ENCODE results near the gene TSPAN5. TPM values are rescaled to one million over a fixed set of nuclear protein-coding genes. Genes with fewer than 3 reads are reported as not detected.

TSPAN5 gene
- total RNA-seq, 2 donors from 2014 or later, result 7.4 to 11.8 TPM

DNA sequence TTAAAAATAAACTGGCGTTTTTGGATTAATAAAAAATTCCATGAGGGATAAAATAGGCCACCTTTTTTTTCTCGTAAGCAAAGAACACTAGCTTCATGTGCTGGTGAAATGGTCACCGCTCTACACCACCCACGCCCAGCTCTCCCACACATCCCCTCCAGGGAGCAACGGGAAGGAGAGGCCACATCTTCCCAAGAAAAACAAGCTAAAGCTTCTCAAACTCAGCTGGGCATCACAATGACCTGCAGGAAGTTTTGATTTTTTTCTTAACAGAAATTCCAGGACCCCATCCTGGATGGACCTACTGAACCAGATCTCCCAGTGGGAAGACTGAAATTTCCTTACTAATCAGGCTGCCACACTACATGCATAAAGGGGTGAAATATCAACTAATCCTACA, 9.8 kb downstream of the TSPAN5 start:
- Mint-ChIP-seq H3K27me3 (ENCODE audit: insufficient read depth) (no peaks in the 10 kb centered on the region), H3K4me3 (no peak overlapping the region), H3K36me3 (ENCODE audit: low read depth) (peaks cover 11% of the 10 kb centered on the region), H3K9me3 (peaks cover 17% of the 10 kb centered on the region), H3K27ac (no peak overlapping the region), H3K4me1 (peaks cover 8% of the 10 kb centered on the region)
- Histone ChIP-seq H3K36me3 (ENCODE audit: control insufficient read depth, insufficient read depth, low read length) (no peaks in the 10 kb centered on the region), H3K4me3 (ENCODE audit: low read length) (no peak overlapping the region), H3K9ac (ENCODE audit: extremely low read depth, low read length, poor library complexity, severe bottlenecking) (no peak overlapping the region), H3K9me3 (ENCODE audit: control insufficient read depth, low read length) (no peaks in the 10 kb centered on the region), H3K27ac (ENCODE audit: low read depth, low read length) (no peak overlapping the region), H3K4me1 (ENCODE audit: control insufficient read depth, insufficient read depth, low read length) (no peaks in the 10 kb centered on the region), H3K27me3 (ENCODE audit: control insufficient read depth, insufficient read depth, low read length, poor library complexity, severe bottlenecking) (no peaks in the 10 kb centered on the region)
- TF ChIP-seq, protein P1, sequence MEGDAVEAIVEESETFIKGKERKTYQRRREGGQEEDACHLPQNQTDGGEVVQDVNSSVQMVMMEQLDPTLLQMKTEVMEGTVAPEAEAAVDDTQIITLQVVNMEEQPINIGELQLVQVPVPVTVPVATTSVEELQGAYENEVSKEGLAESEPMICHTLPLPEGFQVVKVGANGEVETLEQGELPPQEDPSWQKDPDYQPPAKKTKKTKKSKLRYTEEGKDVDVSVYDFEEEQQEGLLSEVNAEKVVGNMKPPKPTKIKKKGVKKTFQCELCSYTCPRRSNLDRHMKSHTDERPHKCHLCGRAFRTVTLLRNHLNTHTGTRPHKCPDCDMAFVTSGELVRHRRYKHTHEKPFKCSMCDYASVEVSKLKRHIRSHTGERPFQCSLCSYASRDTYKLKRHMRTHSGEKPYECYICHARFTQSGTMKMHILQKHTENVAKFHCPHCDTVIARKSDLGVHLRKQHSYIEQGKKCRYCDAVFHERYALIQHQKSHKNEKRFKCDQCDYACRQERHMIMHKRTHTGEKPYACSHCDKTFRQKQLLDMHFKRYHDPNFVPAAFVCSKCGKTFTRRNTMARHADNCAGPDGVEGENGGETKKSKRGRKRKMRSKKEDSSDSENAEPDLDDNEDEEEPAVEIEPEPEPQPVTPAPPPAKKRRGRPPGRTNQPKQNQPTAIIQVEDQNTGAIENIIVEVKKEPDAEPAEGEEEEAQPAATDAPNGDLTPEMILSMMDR (conservative IDR thresholded peaks at IDR 0.05), result no peak
- DNase-seq, result no peak
- 92 to 93% methylated on average over 5 of the region's 5 CpGs for WGBS, 2 experiments (ENCODE audit: insufficient coverage in 1 of 2, insufficient read length in 1 of 2)

DNA sequence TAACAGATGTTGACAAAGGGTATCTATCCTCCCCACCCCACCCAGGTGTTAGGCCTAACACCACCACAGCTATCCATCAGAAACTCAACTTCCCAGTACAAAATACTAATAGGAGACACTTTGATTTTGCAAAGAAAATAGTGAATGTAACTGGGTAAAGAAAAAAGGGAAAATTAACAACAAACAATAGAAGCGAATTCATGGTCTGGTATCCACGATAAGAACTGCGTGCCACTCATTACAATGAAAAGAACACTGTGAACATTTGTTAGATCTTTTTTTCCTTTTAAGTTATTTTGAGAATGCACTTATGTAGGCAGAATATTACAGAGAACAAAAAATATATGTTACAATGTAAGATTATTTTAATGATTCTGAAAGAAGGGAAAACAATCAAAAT, 12.0 kb downstream of the TSPAN5 start:
- WGBS, 2 experiments (ENCODE audit: insufficient coverage in 1 of 2, insufficient read length in 1 of 2), result 100% methylated on average over 3 of the region's 3 CpGs; no CpG with 5 or more reads in 1 of the 2 experiments
- no peak overlapping the region for H3K27ac ChIP-seq (ENCODE audit: low read depth, low read length)
- Mint-ChIP-seq H3K27me3 (ENCODE audit: insufficient read depth) (no peaks in the 10 kb centered on the region), H3K9me3 (peaks cover 15% of the 10 kb centered on the region), H3K4me3 (no peak overlapping the region), H3K27ac (no peak overlapping the region), H3K4me1 (peaks cover 8% of the 10 kb centered on the region), H3K36me3 (ENCODE audit: low read depth) (peaks cover 10% of the 10 kb centered on the region)
- H3K4me1 ChIP-seq (ENCODE audit: control insufficient read depth, insufficient read depth, low read length), result no peaks in the 10 kb centered on the region
- TF ChIP-seq, protein P1 (conservative IDR thresholded peaks at IDR 0.05), result no peak
- H3K36me3 ChIP-seq (ENCODE audit: control insufficient read depth, insufficient read depth, low read length), result no peaks in the 10 kb centered on the region
- H3K9me3 ChIP-seq (ENCODE audit: control insufficient read depth, low read length), result no peaks in the 10 kb centered on the region
- H3K9ac ChIP-seq (ENCODE audit: extremely low read depth, low read length, poor library complexity, severe bottlenecking), result no peak overlapping the region
- no peak overlapping the region for H3K4me3 ChIP-seq (ENCODE audit: low read length)
- H3K27me3 ChIP-seq (ENCODE audit: control insufficient read depth, insufficient read depth, low read length, poor library complexity, severe bottlenecking), result no peaks in the 10 kb centered on the region
- DNase-seq, result no peak

DNA sequence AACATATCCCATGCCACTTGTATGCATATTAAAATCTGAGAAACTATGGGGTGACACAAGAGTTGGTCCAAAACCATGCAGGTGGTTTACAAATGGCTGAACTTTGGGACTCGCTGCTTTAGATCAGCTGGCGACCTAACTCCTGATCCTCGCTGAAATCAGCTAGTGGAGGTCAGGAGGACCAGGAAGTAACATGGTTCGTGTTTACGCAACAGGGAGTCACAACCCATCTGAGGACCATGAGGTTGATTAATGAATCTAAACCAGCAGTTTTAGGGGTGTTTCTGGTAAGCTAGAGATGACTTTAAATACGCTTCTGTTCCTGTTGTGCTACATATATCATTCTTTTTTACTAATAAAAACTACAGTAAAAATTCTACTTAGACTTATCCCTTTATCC, 12.9 kb downstream of the TSPAN5 start:
- Histone ChIP-seq H3K27me3 (ENCODE audit: control insufficient read depth, insufficient read depth, low read length, poor library complexity, severe bottlenecking) (no peaks in the 10 kb centered on the region), H3K36me3 (ENCODE audit: control insufficient read depth, insufficient read depth, low read length) (no peaks in the 10 kb centered on the region), H3K4me1 (ENCODE audit: control insufficient read depth, insufficient read depth, low read length) (no peaks in the 10 kb centered on the region), H3K9ac (ENCODE audit: extremely low read depth, low read length, poor library complexity, severe bottlenecking) (no peak overlapping the region), H3K9me3 (ENCODE audit: control insufficient read depth, low read length) (no peaks in the 10 kb centered on the region), H3K27ac (ENCODE audit: low read depth, low read length) (no peak overlapping the region), H3K4me3 (ENCODE audit: low read length) (no peak overlapping the region)
- no peak overlapping the region for H3K4me3 Mint-ChIP-seq
- TF ChIP-seq, protein P1 (conservative IDR thresholded peaks at IDR 0.05), result no peak
- no peaks in the 10 kb centered on the region for H3K27me3 Mint-ChIP-seq (ENCODE audit: insufficient read depth)
- DNase-seq, result no peak
- peaks cover 8% of the 10 kb centered on the region for H3K4me1 Mint-ChIP-seq
- WGBS, 2 experiments (ENCODE audit: insufficient coverage in 1 of 2, insufficient read length in 1 of 2), result 95 to 97% methylated on average over 4 to 6 of the region's 6 CpGs
- no peak overlapping the region for H3K27ac Mint-ChIP-seq
- peaks cover 5% of the 10 kb centered on the region for H3K36me3 Mint-ChIP-seq (ENCODE audit: low read depth)
- peaks cover 7% of the 10 kb centered on the region for H3K9me3 Mint-ChIP-seq

All from endodermal cell (in vitro differentiated cells).